ENCODE data around the gene ASH1L.

- TF ChIP-seq CTCF (IDR thresholded peaks at IDR 0.05) (no peak), POLR2A (IDR thresholded peaks at IDR 0.05) (no peak)
Measured at GRCh38 chr1:155526356-155526755, 36.2 kb downstream of the ASH1L start.
